HEK293 (cell line): ENCODE results near the gene GAS7.

Experiments
- SP3 ChIP-seq: fragments of 450-650 bp; formaldehyde crosslinking; IDR thresholded peaks from 2 replicates; pipeline ENCODE4 v1.5.1; 2016; ENCODE audit warnings: missing biosample characterization, missing genetic modification characterization
- YY2 ChIP-seq: fragments of 450-650 bp; formaldehyde crosslinking; IDR thresholded peaks from 2 replicates; pipeline ENCODE4 v1.5.1; 2016; ENCODE audit warnings: missing biosample characterization, missing genetic modification characterization
- ZNF140 ChIP-seq: fragments of 450-650 bp; formaldehyde crosslinking; IDR thresholded peaks from 2 replicates; pipeline ENCODE4 v1.5.1; 2016; ENCODE audit warnings: missing biosample characterization, missing genetic modification characterization
- ZNF24 ChIP-seq: fragments of 450-650 bp; formaldehyde crosslinking; IDR thresholded peaks from 2 replicates; pipeline ENCODE4 v1.5.1; 2016; ENCODE audit warnings: missing biosample characterization, missing genetic modification characterization
- ZNF549 ChIP-seq: fragments of 450-650 bp; IDR thresholded peaks from 2 replicates; pipeline ENCODE4 v1.5.1; 2018; ENCODE audit warnings: missing biosample characterization, missing genetic modification characterization, mild to moderate bottlenecking, inconsistent platforms, moderate library complexity
- ZSCAN16 ChIP-seq: fragments of 450-650 bp; formaldehyde crosslinking; IDR thresholded peaks from 2 replicates; pipeline ENCODE4 v1.5.1; 2016; ENCODE audit warnings: missing biosample characterization, missing genetic modification characterization
- TF ChIP-seq, protein P1 (sequence below): fragments of 450-650 bp; formaldehyde crosslinking; IDR thresholded peaks from 2 replicates; pipeline ENCODE4 v1.5.1; 2016; ENCODE audit warnings: missing biosample characterization, missing genetic modification characterization
- TF ChIP-seq, protein P2 (sequence below): fragments of 450-650 bp; formaldehyde crosslinking; IDR thresholded peaks from 2 replicates; pipeline ENCODE4 v1.5.1; 2016; ENCODE audit warnings: missing biosample characterization, missing genetic modification characterization, low read depth
- TF ChIP-seq, protein P3 (sequence below): fragments of 450-650 bp; formaldehyde crosslinking; IDR thresholded peaks from 2 replicates; pipeline ENCODE4 v1.5.1; 2016; ENCODE audit warnings: missing biosample characterization, missing genetic modification characterization
- TF ChIP-seq, protein P4 (sequence below): fragments of 450-650 bp; formaldehyde crosslinking; optimal IDR thresholded peaks from 2 replicates; pipeline ENCODE3; 2016; ENCODE audit warnings: missing biosample characterization, mild to moderate bottlenecking, missing genetic modification characterization

DNA sequence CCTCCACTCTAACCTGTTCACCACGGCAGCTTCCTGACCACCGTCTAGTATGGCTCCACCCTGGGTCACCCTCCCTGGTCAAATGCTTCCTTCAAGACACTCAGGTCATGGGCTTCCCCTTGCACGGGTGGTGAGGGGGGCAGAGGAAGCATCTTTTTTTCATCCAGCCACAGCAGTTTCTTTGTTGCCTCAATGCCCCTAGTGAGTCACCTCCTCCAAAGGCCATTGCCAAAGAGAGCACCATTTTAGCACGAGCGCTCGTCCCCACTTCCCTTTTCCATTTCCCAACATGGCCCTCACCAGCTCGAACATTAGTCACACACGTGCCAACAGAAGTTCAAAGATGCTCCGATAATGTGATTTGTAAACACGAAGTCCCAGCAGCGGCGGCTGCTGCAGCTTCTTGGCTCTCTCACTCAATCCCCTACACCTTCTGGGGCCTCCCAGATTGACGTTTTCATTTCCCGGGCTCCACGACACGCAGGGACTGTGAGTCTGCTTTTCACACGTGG is 134.6 kb downstream of the GAS7 start:
- TF ChIP-seq, protein P1, sequence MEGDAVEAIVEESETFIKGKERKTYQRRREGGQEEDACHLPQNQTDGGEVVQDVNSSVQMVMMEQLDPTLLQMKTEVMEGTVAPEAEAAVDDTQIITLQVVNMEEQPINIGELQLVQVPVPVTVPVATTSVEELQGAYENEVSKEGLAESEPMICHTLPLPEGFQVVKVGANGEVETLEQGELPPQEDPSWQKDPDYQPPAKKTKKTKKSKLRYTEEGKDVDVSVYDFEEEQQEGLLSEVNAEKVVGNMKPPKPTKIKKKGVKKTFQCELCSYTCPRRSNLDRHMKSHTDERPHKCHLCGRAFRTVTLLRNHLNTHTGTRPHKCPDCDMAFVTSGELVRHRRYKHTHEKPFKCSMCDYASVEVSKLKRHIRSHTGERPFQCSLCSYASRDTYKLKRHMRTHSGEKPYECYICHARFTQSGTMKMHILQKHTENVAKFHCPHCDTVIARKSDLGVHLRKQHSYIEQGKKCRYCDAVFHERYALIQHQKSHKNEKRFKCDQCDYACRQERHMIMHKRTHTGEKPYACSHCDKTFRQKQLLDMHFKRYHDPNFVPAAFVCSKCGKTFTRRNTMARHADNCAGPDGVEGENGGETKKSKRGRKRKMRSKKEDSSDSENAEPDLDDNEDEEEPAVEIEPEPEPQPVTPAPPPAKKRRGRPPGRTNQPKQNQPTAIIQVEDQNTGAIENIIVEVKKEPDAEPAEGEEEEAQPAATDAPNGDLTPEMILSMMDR (tag by site-specific recombination) = no peak
- TF ChIP-seq, protein P2, sequence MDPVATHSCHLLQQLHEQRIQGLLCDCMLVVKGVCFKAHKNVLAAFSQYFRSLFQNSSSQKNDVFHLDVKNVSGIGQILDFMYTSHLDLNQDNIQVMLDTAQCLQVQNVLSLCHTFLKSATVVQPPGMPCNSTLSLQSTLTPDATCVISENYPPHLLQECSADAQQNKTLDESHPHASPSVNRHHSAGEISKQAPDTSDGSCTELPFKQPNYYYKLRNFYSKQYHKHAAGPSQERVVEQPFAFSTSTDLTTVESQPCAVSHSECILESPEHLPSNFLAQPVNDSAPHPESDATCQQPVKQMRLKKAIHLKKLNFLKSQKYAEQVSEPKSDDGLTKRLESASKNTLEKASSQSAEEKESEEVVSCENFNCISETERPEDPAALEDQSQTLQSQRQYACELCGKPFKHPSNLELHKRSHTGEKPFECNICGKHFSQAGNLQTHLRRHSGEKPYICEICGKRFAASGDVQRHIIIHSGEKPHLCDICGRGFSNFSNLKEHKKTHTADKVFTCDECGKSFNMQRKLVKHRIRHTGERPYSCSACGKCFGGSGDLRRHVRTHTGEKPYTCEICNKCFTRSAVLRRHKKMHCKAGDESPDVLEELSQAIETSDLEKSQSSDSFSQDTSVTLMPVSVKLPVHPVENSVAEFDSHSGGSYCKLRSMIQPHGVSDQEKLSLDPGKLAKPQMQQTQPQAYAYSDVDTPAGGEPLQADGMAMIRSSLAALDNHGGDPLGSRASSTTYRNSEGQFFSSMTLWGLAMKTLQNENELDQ = no peak
- no peak for TF ChIP-seq YY2 (tag by site-specific recombination)
- TF ChIP-seq ZSCAN16 (tag by site-specific recombination) = no peak
- no peak for TF ChIP-seq ZNF549
- TF ChIP-seq ZNF24 (tag by site-specific recombination) = no peak
- TF ChIP-seq, protein P3, sequence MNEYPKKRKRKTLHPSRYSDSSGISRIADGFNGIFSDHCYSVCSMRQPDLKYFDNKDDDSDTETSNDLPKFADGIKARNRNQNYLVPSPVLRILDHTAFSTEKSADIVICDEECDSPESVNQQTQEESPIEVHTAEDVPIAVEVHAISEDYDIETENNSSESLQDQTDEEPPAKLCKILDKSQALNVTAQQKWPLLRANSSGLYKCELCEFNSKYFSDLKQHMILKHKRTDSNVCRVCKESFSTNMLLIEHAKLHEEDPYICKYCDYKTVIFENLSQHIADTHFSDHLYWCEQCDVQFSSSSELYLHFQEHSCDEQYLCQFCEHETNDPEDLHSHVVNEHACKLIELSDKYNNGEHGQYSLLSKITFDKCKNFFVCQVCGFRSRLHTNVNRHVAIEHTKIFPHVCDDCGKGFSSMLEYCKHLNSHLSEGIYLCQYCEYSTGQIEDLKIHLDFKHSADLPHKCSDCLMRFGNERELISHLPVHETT (tag by site-specific recombination) = no peak
- TF ChIP-seq SP3 = no peak
- TF ChIP-seq ZNF140 (tag by site-specific recombination) = no peak
- TF ChIP-seq, protein P4, sequence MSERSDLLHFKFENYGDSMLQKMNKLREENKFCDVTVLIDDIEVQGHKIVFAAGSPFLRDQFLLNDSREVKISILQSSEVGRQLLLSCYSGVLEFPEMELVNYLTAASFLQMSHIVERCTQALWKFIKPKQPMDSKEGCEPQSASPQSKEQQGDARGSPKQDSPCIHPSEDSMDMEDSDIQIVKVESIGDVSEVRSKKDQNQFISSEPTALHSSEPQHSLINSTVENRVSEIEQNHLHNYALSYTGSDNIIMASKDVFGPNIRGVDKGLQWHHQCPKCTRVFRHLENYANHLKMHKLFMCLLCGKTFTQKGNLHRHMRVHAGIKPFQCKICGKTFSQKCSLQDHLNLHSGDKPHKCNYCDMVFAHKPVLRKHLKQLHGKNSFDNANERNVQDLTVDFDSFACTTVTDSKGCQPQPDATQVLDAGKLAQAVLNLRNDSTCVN (tag by site-specific recombination) = no peak
